ENCODE measurements around the gene ACAA2. TPM values are rescaled to one million over a fixed set of nuclear protein-coding genes. Genes with fewer than 3 reads are reported as not detected.

Gene ACAA2
- total RNA-seq, 1 experiment from 2014 or later: 50.8 TPM

- ChIA-PET CTCF (no interaction called here), POLR2A (no interaction called here)
- TF ChIP-seq CTCF (IDR thresholded peaks at IDR 0.05): no peak
- TF ChIP-seq POLR2AphosphoS5 (IDR thresholded peaks at IDR 0.05; ENCODE audit: low read depth, low read length): no peak
- TF ChIP-seq TCF7L2 (IDR thresholded peaks at IDR 0.05; ENCODE audit: low read depth, low read length): no peak
- no peak for TF ChIP-seq SIN3A (IDR thresholded peaks at IDR 0.05; ENCODE audit: borderline replicate concordance, insufficient read depth, low read depth, low read length)
- intact Hi-C loops (cut with micrococcal nuclease; ENCODE audit: unreplicated experiment) (no loop called here), in situ Hi-C loops (cut with HindIII; ENCODE audit: low pct_unique_long_range_greater_than_20kb, low sequenced_read_pairs) (no loop called here)
- no peaks in the 10 kb centered on the region for H3K27me3 ChIP-seq (ENCODE audit: control insufficient read depth, insufficient read depth, low read length)
- no peaks in the 10 kb centered on the region for H3K4me1 ChIP-seq (ENCODE audit: control insufficient read depth, insufficient read depth, low read length)
- no peaks in the 10 kb centered on the region for H3K36me3 ChIP-seq (ENCODE audit: control insufficient read depth, insufficient read depth, low read length)
- no TSS peak for BruUV-seq (replicated peaks)
- no peaks in the 10 kb centered on the region for H3K9me3 ChIP-seq (ENCODE audit: control insufficient read depth, insufficient read depth, low read depth, low read length)
- DNase-seq (ENCODE audit: low read depth, low spot score): no peak
- no peak overlapping the region for H3K27ac ChIP-seq (ENCODE audit: low read length)
- ATAC-seq: no peak
- H3K4me3 ChIP-seq (ENCODE audit: low read depth in 2 of 2, low read length in 2 of 2): no peak overlapping the region
Measured at GRCh38 chr18:49839012-49839411, 25.7 kb upstream of the ACAA2 start.

- Histone ChIP-seq H3K27ac (ENCODE audit: low read length) (no peak overlapping the region), H3K4me3 (ENCODE audit: low read depth in 2 of 2, low read length in 2 of 2) (no peak overlapping the region), H3K9me3 (ENCODE audit: control insufficient read depth, insufficient read depth, low read depth, low read length) (no peaks in the 10 kb centered on the region), H3K36me3 (ENCODE audit: control insufficient read depth, insufficient read depth, low read length) (no peaks in the 10 kb centered on the region), H3K27me3 (ENCODE audit: control insufficient read depth, insufficient read depth, low read length) (no peaks in the 10 kb centered on the region), H3K4me1 (ENCODE audit: control insufficient read depth, insufficient read depth, low read length) (no peaks in the 10 kb centered on the region)
- in situ Hi-C loops (cut with HindIII; ENCODE audit: low pct_unique_long_range_greater_than_20kb, low sequenced_read_pairs): no loop called here
- TF ChIP-seq POLR2AphosphoS5 (IDR thresholded peaks at IDR 0.05; ENCODE audit: low read depth, low read length) (no peak), REST (IDR thresholded peaks at IDR 0.05; ENCODE audit: insufficient read depth in 1 of 2, low read depth in 2 of 2, low read length in 1 of 2) (no peak), SIN3A (IDR thresholded peaks at IDR 0.05; ENCODE audit: borderline replicate concordance, insufficient read depth, low read depth, low read length) (no peak), CTCF (IDR thresholded peaks at IDR 0.05) (no peak), TCF7L2 (IDR thresholded peaks at IDR 0.05; ENCODE audit: low read depth, low read length) (no peak)
- POLR2A ChIA-PET: no interaction called here
- intact Hi-C loops (cut with micrococcal nuclease; ENCODE audit: unreplicated experiment): no loop called here
- DNase-seq (ENCODE audit: low read depth, low spot score) (no peak), ATAC-seq (no peak)
- CTCF ChIA-PET: no interaction called here
- BruUV-seq (replicated peaks): no TSS peak
Measured at GRCh38 chr18:49838381-49838780, 25.0 kb upstream of the ACAA2 start.
